ENCODE measurements around the gene ERG. TPM values are rescaled to one million over a fixed set of nuclear protein-coding genes. Genes with fewer than 3 reads are reported as not detected.

Gene ERG
- total and polyA plus RNA-seq, 2 of the 8 experiments (the other 6 are each of a cell fraction or from before 2014, with no cell fraction given), result 1.0 to 3.0 TPM

DNA sequence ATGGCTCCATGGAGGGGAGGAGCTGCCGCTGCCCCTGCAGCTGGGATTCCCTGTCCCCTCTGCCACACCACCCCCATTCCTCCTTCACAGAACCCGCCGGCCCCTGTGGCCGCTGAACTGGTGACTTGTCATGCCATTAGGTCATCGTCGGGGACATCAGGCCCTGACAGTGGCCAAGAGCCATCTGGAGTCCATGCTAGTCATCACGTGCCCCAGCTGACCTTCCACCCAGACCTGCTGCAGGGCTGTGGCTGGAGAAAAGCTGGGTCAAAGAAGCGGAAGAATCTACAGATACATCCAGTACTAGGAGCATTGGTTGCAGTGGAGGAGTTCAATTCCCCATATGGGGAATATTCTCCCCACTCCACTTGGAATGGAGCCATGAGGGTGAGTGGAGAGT is 163.4 kb downstream of the ERG start (continued):
- TF ChIP-seq JUN (IDR thresholded peaks at IDR 0.05; ENCODE audit: low read depth, low read length), result no peak
- no peak for TF ChIP-seq KDM1A (IDR thresholded peaks at IDR 0.05; ENCODE audit: borderline replicate concordance, low read length)
- TF ChIP-seq, protein P1, sequence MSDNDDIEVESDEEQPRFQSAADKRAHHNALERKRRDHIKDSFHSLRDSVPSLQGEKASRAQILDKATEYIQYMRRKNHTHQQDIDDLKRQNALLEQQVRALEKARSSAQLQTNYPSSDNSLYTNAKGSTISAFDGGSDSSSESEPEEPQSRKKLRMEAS (IDR thresholded peaks at IDR 0.05), result no peak
- TF ChIP-seq RXRA (IDR thresholded peaks at IDR 0.05; ENCODE audit: insufficient read depth, low read depth, low read length), result no peak
- no peak for TF ChIP-seq ZNF274 (IDR thresholded peaks at IDR 0.05; ENCODE audit: borderline replicate concordance, extremely low read depth, low read length)
- no peak for TF ChIP-seq GTF2F1 (IDR thresholded peaks at IDR 0.05; ENCODE audit: borderline replicate concordance, low read depth, low read length)
- no peak for TF ChIP-seq PHF8 (conservative IDR thresholded peaks at IDR 0.05; ENCODE audit: low read depth, low read length)

Measured in H1 (cell line).